Naive B cell (primary cell): ENCODE results near the gene CD80. TPM values are rescaled to one million over a fixed set of nuclear protein-coding genes. Genes with fewer than 3 reads are reported as not detected.

Source experiments
- ATAC-seq, 2 donors: fragments of 150-1000 bp; cut with Tn5 transposase; 2 replicates each; pipeline ENCODE4 v1.10.0; 2021; ENCODE audit warnings: low read depth in 2 of 2, mild to moderate bottlenecking in 2 of 2, moderate library complexity in 2 of 2
- DNase-seq: peaks from one replicate; pipeline ENCODE4 v3.0.0; 2022
- H3K27ac Mint-ChIP-seq, 6 donors: one replicate each; pipeline ENCODE4 v1.8.0; 2020 to 2022; ENCODE audit warnings: mild to moderate bottlenecking in 6 of 6, mixed read lengths in 6 of 6, moderate library complexity in 5 of 6, inconsistent platforms in 2 of 6
- H3K27me3 Mint-ChIP-seq, 3 donors: one replicate each; pipeline ENCODE4 v1.8.0; 2021 to 2022; ENCODE audit warnings: mixed read lengths in 3 of 3, mild to moderate bottlenecking in 1 of 3
- H3K36me3 Mint-ChIP-seq, 2 donors: one replicate each; pipeline ENCODE4 v1.8.0; 2020 to 2022; ENCODE audit warnings: mixed read lengths in 2 of 2, inconsistent platforms in 1 of 2, mild to moderate bottlenecking in 1 of 2
- H3K4me1 Mint-ChIP-seq, 3 donors: one replicate each; pipeline ENCODE4 v1.8.0; 2020 to 2022; ENCODE audit warnings: mixed read lengths in 3 of 3, inconsistent platforms in 1 of 3, mild to moderate bottlenecking in 1 of 3, moderate library complexity in 1 of 3
- H3K4me3 Mint-ChIP-seq, 8 donors: one replicate each; pipeline ENCODE4 v1.8.0; 2020 to 2022; ENCODE audit warnings: mild to moderate bottlenecking in 8 of 8, mixed read lengths in 8 of 8, moderate library complexity in 8 of 8, inconsistent platforms in 2 of 8
- H3K9me3 Mint-ChIP-seq, 7 donors: one replicate each; pipeline ENCODE4 v1.8.0; 2020 to 2022; ENCODE audit warnings: mixed read lengths in 7 of 7, mild to moderate bottlenecking in 5 of 7, inconsistent platforms in 2 of 7, moderate library complexity in 1 of 7
- polyA plus RNA-seq, 6 donors: library from polyadenylated mRNA; unstranded; fragments of 300-500 nt; fragmentation: Illumina TruSeq; gene quantifications; one replicate each; pipeline ENCODE4 v1.2.3, GENCODE V29; 2021; ENCODE audit warnings: low read depth in 6 of 6

The CD80 gene
- polyA plus RNA-seq, 6 donors from 2014 or later: 0.60 to 1.1 (median 0.94) TPM; not detected in 1

GRCh38 chr3:119527714-119528113 lies 31.7 kb downstream of the CD80 start:
- Mint-ChIP-seq H3K4me3 (no peak overlapping the region), H3K27ac (no peak overlapping the region), H3K4me1 (peaks cover 0 to 3% (median 0%) of the 10 kb centered on the region in 3 donors), H3K36me3 (peaks cover 0 to 5% of the 10 kb centered on the region in 2 donors), H3K27me3 (no peaks in the 10 kb centered on the region), H3K9me3 (no peaks in the 10 kb centered on the region)
- DNase-seq: no peak
- ATAC-seq: no peak

DNA sequence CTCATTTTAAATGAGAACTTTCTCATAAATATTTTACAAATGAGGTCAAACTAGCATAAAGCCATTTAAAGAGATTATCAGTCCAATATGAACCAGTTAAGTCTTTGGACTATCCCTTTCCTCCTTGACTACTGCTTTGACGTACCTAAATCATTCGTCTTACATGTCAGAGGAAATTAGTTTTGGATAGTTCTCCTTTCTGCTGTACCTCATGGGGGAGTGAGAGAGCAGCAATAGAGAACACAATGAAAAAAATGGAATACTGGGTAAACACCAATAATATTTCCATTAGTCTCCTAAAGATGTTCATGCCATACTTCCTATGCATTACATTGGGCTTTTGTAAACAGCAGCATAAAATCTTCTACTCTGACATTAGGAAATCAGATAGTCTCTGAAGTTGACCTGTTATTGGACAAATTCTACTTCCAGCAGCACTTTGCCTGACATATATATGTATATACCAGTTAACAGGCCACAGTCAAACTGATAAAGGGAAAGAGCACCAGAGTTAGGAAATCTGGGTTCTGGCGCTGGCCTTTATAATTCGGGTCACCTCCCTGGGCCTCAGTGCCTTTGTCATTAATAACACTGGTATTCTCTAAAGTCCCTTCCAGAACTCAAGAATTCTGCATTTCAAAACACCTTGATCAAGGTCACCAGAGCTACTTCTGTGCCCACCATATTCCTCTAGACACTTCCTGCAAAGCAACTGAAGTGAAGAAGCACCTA lies 34.3 kb downstream of the CD80 start:
- DNase-seq: no peak
- peaks cover 0 to under 1% (median 0%) of the 10 kb centered on the region in 3 donors for H3K4me1 Mint-ChIP-seq
- H3K27me3 Mint-ChIP-seq: no peaks in the 10 kb centered on the region
- H3K9me3 Mint-ChIP-seq: peaks cover 0 to 2% (median 0%) of the 10 kb centered on the region in 7 donors
- H3K36me3 Mint-ChIP-seq: peaks cover 8 to 9% of the 10 kb centered on the region in 2 donors
- no peak for ATAC-seq
- H3K4me3 Mint-ChIP-seq: no peak overlapping the region
- H3K27ac Mint-ChIP-seq: peak overlapping the region in 4 of 6 donors; percentile 13 to 67 (median 22)

- Mint-ChIP-seq H3K9me3 (peaks cover 0 to 3% (median 0%) of the 10 kb centered on the region in 7 donors), H3K4me3 (no peak overlapping the region), H3K4me1 (peaks cover 0 to 4% (median 2%) of the 10 kb centered on the region in 3 donors), H3K27ac (no peak overlapping the region), H3K36me3 (peaks cover 50% of the 10 kb centered on the region in 2 donors), H3K27me3 (no peaks in the 10 kb centered on the region)
- ATAC-seq (no peak), DNase-seq (no peak)
These were observed 41.4 kb downstream of the CD80 start for GRCh38 chr3:119518026-119518425.

DNA sequence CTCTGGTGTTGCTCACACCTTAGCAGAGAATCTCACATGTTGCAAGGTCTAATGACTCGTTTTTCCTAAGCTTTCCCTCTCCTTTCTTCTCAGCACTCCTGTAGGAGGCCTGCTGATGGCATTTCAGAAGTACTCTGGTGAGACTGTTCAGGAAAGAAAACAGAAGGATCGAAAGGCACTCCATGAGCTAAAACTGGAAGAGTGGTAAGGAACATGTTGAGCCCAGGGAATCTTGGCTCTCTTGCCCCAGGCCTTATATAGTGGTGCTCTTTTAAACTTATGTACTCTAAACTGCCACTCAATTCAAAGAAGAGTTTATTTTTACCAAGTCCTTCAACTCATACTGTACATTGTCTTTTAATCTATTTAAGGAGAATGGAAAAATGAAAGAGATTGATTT lies 42.3 kb downstream of the CD80 start:
- no peak for ATAC-seq

GRCh38 chr3:119514637-119515036 lies 44.8 kb downstream of the CD80 start:
- peaks cover 0 to 2% (median 0%) of the 10 kb centered on the region in 3 donors for H3K4me1 Mint-ChIP-seq
- H3K27me3 Mint-ChIP-seq: no peaks in the 10 kb centered on the region
- ATAC-seq (no peak), DNase-seq (no peak)
- no peak overlapping the region for H3K4me3 Mint-ChIP-seq
- peaks cover 40 to 44% of the 10 kb centered on the region in 2 donors for H3K36me3 Mint-ChIP-seq
- no peak overlapping the region for H3K27ac Mint-ChIP-seq
- peaks cover 0 to 1% (median 0%) of the 10 kb centered on the region in 7 donors for H3K9me3 Mint-ChIP-seq

More for the DNA sequence above, 42.3 kb downstream of the CD80 start:
- H3K9me3 Mint-ChIP-seq: peaks cover 0 to 3% (median 0%) of the 10 kb centered on the region in 7 donors
- H3K4me1 Mint-ChIP-seq: peaks cover 0 to 4% (median 2%) of the 10 kb centered on the region in 3 donors
- no peaks in the 10 kb centered on the region for H3K27me3 Mint-ChIP-seq
- H3K4me3 Mint-ChIP-seq: no peak overlapping the region
- H3K27ac Mint-ChIP-seq: peak overlapping the region in 1 of 6 donors; percentile 11
- peaks cover 52 to 54% of the 10 kb centered on the region in 2 donors for H3K36me3 Mint-ChIP-seq
- no peak for DNase-seq

- H3K36me3 Mint-ChIP-seq: peaks cover 30 to 39% of the 10 kb centered on the region in 2 donors
These were observed 48.7 kb downstream of the CD80 start for GRCh38 chr3:119510690-119511089.

DNA sequence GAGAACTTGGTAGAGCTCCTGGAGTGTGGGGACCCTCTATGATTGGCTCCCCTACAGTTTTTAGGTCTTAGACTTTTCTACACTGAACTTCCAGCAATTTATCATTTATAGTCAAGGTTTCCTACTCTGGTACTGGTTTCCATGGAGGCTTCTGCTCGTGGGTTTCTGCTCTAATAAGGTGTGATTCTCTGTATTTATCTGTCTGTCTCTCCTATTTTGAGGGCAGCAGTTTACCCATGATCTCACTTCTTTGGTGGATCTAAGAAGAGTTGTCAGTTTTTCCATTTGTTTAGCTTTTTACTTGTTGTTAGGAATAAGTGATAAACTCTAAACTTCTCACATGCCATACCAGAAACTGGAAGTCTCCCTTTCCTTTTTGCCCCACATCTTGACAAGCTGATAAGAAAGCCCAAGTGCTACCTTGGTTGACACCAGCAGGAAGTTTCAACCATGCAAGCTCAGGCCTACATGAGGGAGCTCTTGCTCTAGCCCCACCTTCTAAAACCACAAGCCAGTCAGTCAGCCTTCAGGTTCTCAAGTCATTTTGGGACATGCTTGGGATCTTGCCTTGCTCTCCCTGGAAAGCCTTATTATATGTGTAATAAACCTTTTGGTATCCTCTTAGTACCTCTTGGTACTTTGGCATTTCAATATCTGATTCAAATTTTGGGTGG lies 51.1 kb downstream of the CD80 start:
- Mint-ChIP-seq H3K36me3 (peaks cover 26 to 32% of the 10 kb centered on the region in 2 donors), H3K4me3 (no peak overlapping the region), H3K4me1 (peaks cover 5 to 16% (median 15%) of the 10 kb centered on the region in 3 donors), H3K27ac (no peak overlapping the region), H3K27me3 (no peaks in the 10 kb centered on the region), H3K9me3 (no peaks in the 10 kb centered on the region)
- DNase-seq (no peak), ATAC-seq (no peak)

More at GRCh38 chr3:119510690-119511089, 48.7 kb downstream of the CD80 start:
- no peaks in the 10 kb centered on the region for H3K27me3 Mint-ChIP-seq
- no peak overlapping the region for H3K4me3 Mint-ChIP-seq
- peaks cover 5 to 15% (median 12%) of the 10 kb centered on the region in 3 donors for H3K4me1 Mint-ChIP-seq
- ATAC-seq (no peak), DNase-seq (no peak)
- H3K27ac Mint-ChIP-seq: no peak overlapping the region
- no peaks in the 10 kb centered on the region for H3K9me3 Mint-ChIP-seq

GRCh38 chr3:119507404-119507803 lies 52.0 kb downstream of the CD80 start:
- Mint-ChIP-seq H3K4me3 (no peak overlapping the region), H3K4me1 (peaks cover 5 to 16% (median 15%) of the 10 kb centered on the region in 3 donors), H3K36me3 (peaks cover 23 to 25% of the 10 kb centered on the region in 2 donors), H3K9me3 (no peaks in the 10 kb centered on the region), H3K27ac (peak overlapping the region in 2 of 6 donors; percentile 12 to 26), H3K27me3 (no peaks in the 10 kb centered on the region)
- no peak for ATAC-seq
- DNase-seq: no peak

- no peaks in the 10 kb centered on the region for H3K9me3 Mint-ChIP-seq
- H3K27ac Mint-ChIP-seq: peak overlapping the region in 2 of 6 donors; percentile 12 to 85
- DNase-seq: no peak
- peaks cover 5 to 16% (median 15%) of the 10 kb centered on the region in 3 donors for H3K4me1 Mint-ChIP-seq
- H3K4me3 Mint-ChIP-seq: no peak overlapping the region
- no peak for ATAC-seq
- H3K27me3 Mint-ChIP-seq: no peaks in the 10 kb centered on the region
- H3K36me3 Mint-ChIP-seq: peaks cover 23 to 25% of the 10 kb centered on the region in 2 donors
These were observed 52.8 kb downstream of the CD80 start for GRCh38 chr3:119506631-119507030.

DNA sequence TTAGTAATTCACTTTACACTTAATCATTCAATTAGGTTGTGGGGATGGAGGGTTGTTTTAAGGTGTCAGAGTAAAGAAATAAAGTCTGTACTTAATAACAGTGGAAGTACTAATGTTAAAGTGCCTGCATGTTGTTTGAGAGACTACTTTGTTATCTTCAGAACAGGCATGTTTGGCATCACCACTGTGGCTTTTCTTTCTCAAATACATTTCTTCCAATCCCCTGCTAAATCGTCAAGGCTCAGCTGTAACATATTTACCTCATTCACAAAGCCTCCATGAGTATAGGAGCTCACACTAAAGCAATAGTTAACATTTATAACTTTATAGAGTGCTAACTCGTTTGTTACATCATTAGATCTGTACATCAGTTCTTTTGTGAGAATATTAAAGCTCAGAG lies 58.5 kb downstream of the CD80 start:
- peaks cover 20 to 35% (median 22%) of the 10 kb centered on the region in 3 donors for H3K4me1 Mint-ChIP-seq
- DNase-seq (no peak), ATAC-seq (no peak)
- peak overlapping the region in 2 of 8 donors; percentile 18 to 99 for H3K4me3 Mint-ChIP-seq
- no peaks in the 10 kb centered on the region for H3K27me3 Mint-ChIP-seq
- H3K27ac Mint-ChIP-seq: peak overlapping the region in 1 of 6 donors; percentile 60
- peaks cover 9 to 13% of the 10 kb centered on the region in 2 donors for H3K36me3 Mint-ChIP-seq
- no peaks in the 10 kb centered on the region for H3K9me3 Mint-ChIP-seq

GRCh38 chr3:119500265-119500664 lies 59.1 kb downstream of the CD80 start:
- H3K9me3 Mint-ChIP-seq: no peaks in the 10 kb centered on the region
- H3K27me3 Mint-ChIP-seq: no peaks in the 10 kb centered on the region
- peak overlapping the region in 4 of 8 donors; percentile 56 to 99 (median 99) for H3K4me3 Mint-ChIP-seq
- H3K4me1 Mint-ChIP-seq: peaks cover 20 to 35% (median 22%) of the 10 kb centered on the region in 3 donors
- DNase-seq: no peak
- ATAC-seq: no peak
- H3K36me3 Mint-ChIP-seq: peaks cover 9 to 13% of the 10 kb centered on the region in 2 donors
- H3K27ac Mint-ChIP-seq: peak overlapping the region in 1 of 6 donors; percentile 34

GRCh38 chr3:119498186-119499011 lies 61.0 kb downstream of the CD80 start, which contains the start of gene TIMMDC1:
TIMMDC1 (plus strand) TSS chr3:119498547; CDS start chr3:119498734, 187 bp downstream.
- ATAC-seq (peak; percentile 97 to 98), DNase-seq (peak; percentile 96)
- peak within 1 kb of the TSS; percentile 97 to 100 (median 99) for H3K4me3 Mint-ChIP-seq
- peak within 1 kb of the TSS; percentile 97 to 100 (median 98) for H3K27ac Mint-ChIP-seq
- no peaks in the 10 kb centered on the region for H3K27me3 Mint-ChIP-seq
- H3K4me1 Mint-ChIP-seq: peaks cover 16 to 35% (median 22%) of the 10 kb centered on the region in 3 donors
- no peaks in the 10 kb centered on the region for H3K9me3 Mint-ChIP-seq
- H3K36me3 Mint-ChIP-seq: peaks cover 0 to 4% of the 10 kb centered on the region in 2 donors

- no peaks in the 10 kb centered on the region for H3K27me3 Mint-ChIP-seq
- H3K36me3 Mint-ChIP-seq: peaks cover 2 to 4% of the 10 kb centered on the region in 2 donors
- H3K4me3 Mint-ChIP-seq: peak overlapping the region; percentile 97 to 100 (median 99)
- no peaks in the 10 kb centered on the region for H3K9me3 Mint-ChIP-seq
- DNase-seq (no peak), ATAC-seq (no peak)
- H3K27ac Mint-ChIP-seq: peak overlapping the region; percentile 97 to 100 (median 98)
- peaks cover 16 to 35% (median 22%) of the 10 kb centered on the region in 3 donors for H3K4me1 Mint-ChIP-seq
These were observed 61.6 kb downstream of the CD80 start for GRCh38 chr3:119497820-119498185.
